Astrocyte (in vitro differentiated cells and primary cell): ENCODE data around the gene CKMT2. TPM values are rescaled to one million over a fixed set of nuclear protein-coding genes. Genes with fewer than 3 reads are reported as not detected.

Experiments used
- DNase-seq: peaks from one replicate; pipeline ENCODE4 v3.0.0-alpha.2; 2010; ENCODE audit warnings: low read depth
- FAIRE-seq: peaks from 2 replicates; lab custom pipeline; 2011; peaks lifted over from hg19 to GRCh38; lab: Jason Lieb, UNC
- H2AFZ ChIP-seq: 2 replicates; pipeline ENCODE4 v1.6.0; 2012; ENCODE audit warnings: low read depth, low read length, inconsistent platforms
- H3K27ac ChIP-seq: 2 replicates; pipeline ENCODE4 v1.5.1; 2011; ENCODE audit warnings: low read depth, low read length, inconsistent platforms
- H3K27me3 ChIP-seq: 2 replicates; pipeline ENCODE4 v1.6.0; 2011; ENCODE audit warnings: low read length, inconsistent platforms; ENCODE audit not compliant: insufficient read depth
- H3K36me3 ChIP-seq: 2 replicates; pipeline ENCODE4 v1.5.1; 2011; ENCODE audit warnings: low read length, inconsistent platforms; ENCODE audit not compliant: insufficient read depth
- H3K4me1 ChIP-seq: 2 replicates; pipeline ENCODE4 v1.5.1; 2011; ENCODE audit warnings: low read length, inconsistent platforms; ENCODE audit not compliant: insufficient read depth
- H3K4me2 ChIP-seq: 2 replicates; pipeline ENCODE4 v1.6.0; 2012; ENCODE audit warnings: low read length, inconsistent platforms
- H3K4me3 ChIP-seq: 2 replicates; pipeline ENCODE4 v1.5.1; 2011; ENCODE audit warnings: low read depth, mild to moderate bottlenecking, low read length, inconsistent platforms; ENCODE audit not compliant: insufficient read depth
- H3K79me2 ChIP-seq: 2 replicates; pipeline ENCODE4 v1.6.0; 2012; ENCODE audit warnings: mild to moderate bottlenecking, low read length, inconsistent platforms; ENCODE audit not compliant: insufficient read depth
- H3K9ac ChIP-seq: 2 replicates; pipeline ENCODE4 v1.6.0; 2012; ENCODE audit warnings: mild to moderate bottlenecking, low read length, inconsistent platforms
- H3K9me3 ChIP-seq: 2 replicates; pipeline ENCODE4 v1.5.1; 2012; ENCODE audit warnings: low read depth, mild to moderate bottlenecking, low read length, inconsistent platforms; ENCODE audit not compliant: insufficient read depth
- H4K20me1 ChIP-seq: 2 replicates; pipeline ENCODE4 v1.6.0; 2012; ENCODE audit warnings: low read length, inconsistent platforms; ENCODE audit not compliant: insufficient read depth
- H3K27ac Mint-ChIP-seq: one replicate; pipeline ENCODE4 v1.8.0; 2021; ENCODE audit warnings: mild to moderate bottlenecking, mixed read lengths; ENCODE audit not compliant: unreplicated experiment
- H3K27me3 Mint-ChIP-seq: one replicate; pipeline ENCODE4 v1.8.0; 2021; ENCODE audit warnings: low read depth, mixed read lengths; ENCODE audit not compliant: unreplicated experiment
- H3K36me3 Mint-ChIP-seq: one replicate; pipeline ENCODE4 v1.8.0; 2021; ENCODE audit warnings: low read depth, mixed read lengths; ENCODE audit not compliant: unreplicated experiment
- H3K4me1 Mint-ChIP-seq: one replicate; pipeline ENCODE4 v1.8.0; 2021; ENCODE audit warnings: low read depth, mixed read lengths; ENCODE audit not compliant: unreplicated experiment
- H3K4me3 Mint-ChIP-seq: one replicate; pipeline ENCODE4 v1.8.0; 2021; ENCODE audit warnings: mild to moderate bottlenecking, moderate library complexity, mixed read lengths; ENCODE audit not compliant: unreplicated experiment
- H3K9me3 Mint-ChIP-seq: one replicate; pipeline ENCODE4 v1.8.0; 2021; ENCODE audit warnings: mild to moderate bottlenecking, mixed read lengths; ENCODE audit not compliant: unreplicated experiment
- CTCF ChIP-seq: IDR thresholded peaks from 2 replicates; pipeline ENCODE4 v1.5.1; 2011; ENCODE audit warnings: low read depth, mild to moderate bottlenecking, inconsistent platforms, low read length, moderate library complexity; ENCODE audit not compliant: insufficient read depth
- EZH2 ChIP-seq: IDR thresholded peaks from 2 replicates; pipeline ENCODE4 v1.6.1; 2012; ENCODE audit warnings: mild to moderate bottlenecking, low read length, inconsistent platforms; ENCODE audit not compliant: insufficient read depth
- total RNA-seq: library from RNA; stranded (reverse); gene quantifications from 2 replicates; pipeline ENCODE4 v1.2.1, GENCODE V29; 2021

Gene CKMT2
- total RNA-seq, 1 donor from 2014 or later, result 0.18 TPM

GRCh38 chr5:81300921-81301270 lies 67.8 kb downstream of the CKMT2 start:
- Histone ChIP-seq H3K27ac (peak overlapping the region; percentile 97), H3K4me2 (peak overlapping the region; percentile 91), H3K4me3 (peak overlapping the region; percentile 96), H2AFZ (peak overlapping the region; percentile 91), H3K79me2 (peaks cover 71% of the 10 kb centered on the region), H3K36me3 (peaks cover 6% of the 10 kb centered on the region), H3K9me3 (no peaks in the 10 kb centered on the region), H4K20me1 (no peaks in the 10 kb centered on the region), H3K9ac (peak overlapping the region; percentile 97), H3K4me1 (peaks cover 10% of the 10 kb centered on the region), H3K27me3 (no peaks in the 10 kb centered on the region)
- no peak for FAIRE-seq
- Mint-ChIP-seq H3K27ac (peak overlapping the region; percentile 98), H3K4me3 (peak overlapping the region; percentile 98), H3K36me3 (no peaks in the 10 kb centered on the region), H3K9me3 (no peaks in the 10 kb centered on the region), H3K4me1 (peaks cover 19% of the 10 kb centered on the region), H3K27me3 (no peaks in the 10 kb centered on the region)
- TF ChIP-seq CTCF (no peak), EZH2 (no peak)
- no peak for DNase-seq

GRCh38 chr5:81301271-81302015 lies 68.3 kb downstream of the CKMT2 start, which contains the start of gene ZCCHC9:
ZCCHC9 (plus strand) TSS chr5:81301587; CDS start chr5:81304758, 3,171 bp downstream.
- Mint-ChIP-seq H3K4me1 (peaks cover 19% of the 10 kb centered on the region), H3K27ac (peak within 1 kb of the TSS; percentile 98), H3K36me3 (no peaks in the 10 kb centered on the region), H3K27me3 (no peaks in the 10 kb centered on the region), H3K4me3 (peak within 1 kb of the TSS; percentile 98), H3K9me3 (no peaks in the 10 kb centered on the region)
- FAIRE-seq, result peak; percentile 49
- H3K36me3 ChIP-seq, result peaks cover 6% of the 10 kb centered on the region
- H3K4me1 ChIP-seq, result peaks cover 10% of the 10 kb centered on the region
- H3K4me2 ChIP-seq, result peak within 1 kb of the TSS; percentile 91
- H3K9ac ChIP-seq, result peak within 1 kb of the TSS; percentile 97
- H3K79me2 ChIP-seq, result peaks cover 76% of the 10 kb centered on the region
- H3K9me3 ChIP-seq, result no peaks in the 10 kb centered on the region
- peak within 1 kb of the TSS; percentile 91 for H2AFZ ChIP-seq
- H3K27me3 ChIP-seq, result no peaks in the 10 kb centered on the region
- H3K4me3 ChIP-seq, result peak within 1 kb of the TSS; percentile 96
- no peaks in the 10 kb centered on the region for H4K20me1 ChIP-seq
- TF ChIP-seq EZH2, result no peak
- no peak for TF ChIP-seq CTCF
- DNase-seq, result peak; percentile 93
- peak within 1 kb of the TSS; percentile 97 for H3K27ac ChIP-seq

GRCh38 chr5:81302596-81302995 lies 69.5 kb downstream of the CKMT2 start:
- Histone ChIP-seq H3K4me1 (peaks cover 10% of the 10 kb centered on the region), H3K4me2 (peak overlapping the region; percentile 91), H3K36me3 (peaks cover 6% of the 10 kb centered on the region), H3K9me3 (no peaks in the 10 kb centered on the region), H4K20me1 (no peaks in the 10 kb centered on the region), H3K9ac (peak overlapping the region; percentile 97), H3K4me3 (peak overlapping the region; percentile 96), H2AFZ (no peak overlapping the region), H3K27ac (peak overlapping the region; percentile 97), H3K79me2 (peaks cover 80% of the 10 kb centered on the region), H3K27me3 (no peaks in the 10 kb centered on the region)
- FAIRE-seq, result no peak
- H3K36me3 Mint-ChIP-seq, result no peaks in the 10 kb centered on the region
- no peaks in the 10 kb centered on the region for H3K9me3 Mint-ChIP-seq
- peak overlapping the region; percentile 98 for H3K27ac Mint-ChIP-seq
- TF ChIP-seq CTCF, result no peak
- TF ChIP-seq EZH2, result no peak
- DNase-seq, result peak; percentile 27
- no peaks in the 10 kb centered on the region for H3K27me3 Mint-ChIP-seq
- peak overlapping the region; percentile 98 for H3K4me3 Mint-ChIP-seq
- peaks cover 19% of the 10 kb centered on the region for H3K4me1 Mint-ChIP-seq
